Measurements from ENCODE around the gene GALNT14.

GALNT14 gene

GRCh38 chr2:31018280-31018679 lies 120.0 kb downstream of the GALNT14 start:
- DNase-seq, result no peak
- H2AK5ac ChIP-seq (ENCODE audit: low read length, severe bottlenecking), result no peak overlapping the region
- H4K8ac ChIP-seq (ENCODE audit: low read length), result no peak overlapping the region
- H3K14ac ChIP-seq (ENCODE audit: low read length in 2 of 2), result no peak overlapping the region
- H3K4me1 ChIP-seq (ENCODE audit: control insufficient read depth, insufficient read depth, low read depth, low read length), result no peaks in the 10 kb centered on the region
- H3K4me3 ChIP-seq (ENCODE audit: insufficient read depth in 1 of 2, low read depth in 1 of 2, low read length in 2 of 2), result no peak overlapping the region
- H3K9me3 ChIP-seq (ENCODE audit: control insufficient read depth, low read length), result no peaks in the 10 kb centered on the region
- H2AFZ ChIP-seq (ENCODE audit: low read depth, low read length), result no peak overlapping the region
- H3K23ac ChIP-seq (ENCODE audit: low read length in 2 of 2), result no peak overlapping the region
- H3K27me3 ChIP-seq (ENCODE audit: control insufficient read depth in 1 of 2, insufficient read depth in 1 of 2, low read length in 2 of 2), result peaks cover 0 to 7% of the 10 kb centered on the region in 2 experiments
- H4K91ac ChIP-seq (ENCODE audit: low read length), result no peak overlapping the region
- no peak overlapping the region for H3K4me2 ChIP-seq (ENCODE audit: low read length, poor library complexity, severe bottlenecking)
- H3K4ac ChIP-seq (ENCODE audit: low read depth in 1 of 2, low read length in 2 of 2), result no peak overlapping the region
- 84% methylated on average over 6 of the region's 6 CpGs for WGBS
- H3K79me1 ChIP-seq (replicated peaks; ENCODE audit: low read length, poor library complexity, severe bottlenecking), result peaks cover 50% of the 10 kb centered on the region
- no peak overlapping the region for H2BK12ac ChIP-seq (ENCODE audit: low read length in 2 of 2)
- H2BK5ac ChIP-seq (ENCODE audit: low read depth, low read length, poor library complexity, severe bottlenecking), result no peak overlapping the region
- H3K18ac ChIP-seq (ENCODE audit: low read depth in 1 of 2, low read length in 2 of 2), result no peak overlapping the region
- H3K27ac ChIP-seq (ENCODE audit: low read length, poor library complexity, severe bottlenecking), result no peak overlapping the region
- no peak overlapping the region for H3K9ac ChIP-seq (ENCODE audit: low read length)
- H2BK15ac ChIP-seq (ENCODE audit: low read depth, poor library complexity, severe bottlenecking), result no peak overlapping the region
- no peaks in the 10 kb centered on the region for H3K36me3 ChIP-seq (ENCODE audit: control insufficient read depth in 1 of 2, insufficient read depth in 2 of 2, low read depth in 1 of 2, low read length in 2 of 2)
- H2BK120ac ChIP-seq (ENCODE audit: low read depth, low read length), result no peak overlapping the region

GRCh38 chr2:31016648-31017047 lies 121.6 kb downstream of the GALNT14 start:
- peaks cover 2% of the 10 kb centered on the region for H3K4me1 ChIP-seq (ENCODE audit: control insufficient read depth, insufficient read depth, low read depth, low read length)
- H2BK120ac ChIP-seq (ENCODE audit: low read depth, low read length), result no peak overlapping the region
- no peak overlapping the region for H2BK12ac ChIP-seq (ENCODE audit: low read length in 2 of 2)
- no peak overlapping the region for H2AFZ ChIP-seq (ENCODE audit: low read depth, low read length)
- no peak overlapping the region for H2BK15ac ChIP-seq (ENCODE audit: low read depth, poor library complexity, severe bottlenecking)
- no peaks in the 10 kb centered on the region for H3K9me3 ChIP-seq (ENCODE audit: control insufficient read depth, low read length)
- no peak overlapping the region for H4K91ac ChIP-seq (ENCODE audit: low read length)
- H3K14ac ChIP-seq (ENCODE audit: low read length in 2 of 2), result no peak overlapping the region
- H3K4ac ChIP-seq (ENCODE audit: low read depth in 1 of 2, low read length in 2 of 2), result no peak overlapping the region
- H4K8ac ChIP-seq (ENCODE audit: low read length), result no peak overlapping the region
- H3K27ac ChIP-seq (ENCODE audit: low read length, poor library complexity, severe bottlenecking), result no peak overlapping the region
- no peak for DNase-seq
- H3K79me1 ChIP-seq (replicated peaks; ENCODE audit: low read length, poor library complexity, severe bottlenecking), result peaks cover 52% of the 10 kb centered on the region
- no peak overlapping the region for H2BK5ac ChIP-seq (ENCODE audit: low read depth, low read length, poor library complexity, severe bottlenecking)
- no peak overlapping the region for H3K4me2 ChIP-seq (ENCODE audit: low read length, poor library complexity, severe bottlenecking)
- no peak overlapping the region for H3K23ac ChIP-seq (ENCODE audit: low read length in 2 of 2)
- peaks cover 0 to 19% of the 10 kb centered on the region in 2 experiments for H3K27me3 ChIP-seq (ENCODE audit: control insufficient read depth in 1 of 2, insufficient read depth in 1 of 2, low read length in 2 of 2)
- H3K4me3 ChIP-seq (ENCODE audit: insufficient read depth in 1 of 2, low read depth in 1 of 2, low read length in 2 of 2), result no peak overlapping the region
- no peaks in the 10 kb centered on the region for H3K36me3 ChIP-seq (ENCODE audit: control insufficient read depth in 1 of 2, insufficient read depth in 2 of 2, low read depth in 1 of 2, low read length in 2 of 2)
- H3K18ac ChIP-seq (ENCODE audit: low read depth in 1 of 2, low read length in 2 of 2), result no peak overlapping the region
- H3K9ac ChIP-seq (ENCODE audit: low read length), result no peak overlapping the region
- no peak overlapping the region for H2AK5ac ChIP-seq (ENCODE audit: low read length, severe bottlenecking)
- 75% methylated on average over 5 of the region's 5 CpGs for WGBS

- Histone ChIP-seq H3K14ac (ENCODE audit: low read length in 2 of 2) (no peak overlapping the region), H3K23ac (ENCODE audit: low read length in 2 of 2) (no peak overlapping the region), H3K4me2 (ENCODE audit: low read length, poor library complexity, severe bottlenecking) (no peak overlapping the region), H2BK15ac (ENCODE audit: low read depth, poor library complexity, severe bottlenecking) (no peak overlapping the region), H3K27ac (ENCODE audit: low read length, poor library complexity, severe bottlenecking) (no peak overlapping the region), H3K79me1 (replicated peaks; ENCODE audit: low read length, poor library complexity, severe bottlenecking) (peaks cover 51% of the 10 kb centered on the region), H3K36me3 (ENCODE audit: control insufficient read depth in 1 of 2, insufficient read depth in 2 of 2, low read depth in 1 of 2, low read length in 2 of 2) (no peaks in the 10 kb centered on the region), H3K27me3 (ENCODE audit: control insufficient read depth in 1 of 2, insufficient read depth in 1 of 2, low read length in 2 of 2) (peaks cover 0 to 29% of the 10 kb centered on the region in 2 experiments), H2BK5ac (ENCODE audit: low read depth, low read length, poor library complexity, severe bottlenecking) (no peak overlapping the region), H3K4me3 (ENCODE audit: insufficient read depth in 1 of 2, low read depth in 1 of 2, low read length in 2 of 2) (no peak overlapping the region), H3K4me1 (ENCODE audit: control insufficient read depth, insufficient read depth, low read depth, low read length) (peaks cover 6% of the 10 kb centered on the region), H2AFZ (ENCODE audit: low read depth, low read length) (no peak overlapping the region), H3K18ac (ENCODE audit: low read depth in 1 of 2, low read length in 2 of 2) (no peak overlapping the region), H4K8ac (ENCODE audit: low read length) (no peak overlapping the region), H2BK120ac (ENCODE audit: low read depth, low read length) (no peak overlapping the region), H3K9me3 (ENCODE audit: control insufficient read depth, low read length) (no peaks in the 10 kb centered on the region), H3K4ac (ENCODE audit: low read depth in 1 of 2, low read length in 2 of 2) (no peak overlapping the region), H4K91ac (ENCODE audit: low read length) (no peak overlapping the region), H2AK5ac (ENCODE audit: low read length, severe bottlenecking) (no peak overlapping the region), H3K9ac (ENCODE audit: low read length) (no peak overlapping the region), H2BK12ac (ENCODE audit: low read length in 2 of 2) (no peak overlapping the region)
- WGBS, result 80% methylated on average over 2 of the region's 4 CpGs
- DNase-seq, result no peak
Measured at GRCh38 chr2:31014516-31014915, 123.7 kb downstream of the GALNT14 start.

- no peak overlapping the region for H3K27ac ChIP-seq (ENCODE audit: low read length, poor library complexity, severe bottlenecking)
- H3K27me3 ChIP-seq (ENCODE audit: control insufficient read depth in 1 of 2, insufficient read depth in 1 of 2, low read length in 2 of 2), result peaks cover 0 to 37% of the 10 kb centered on the region in 2 experiments
- no peak overlapping the region for H4K8ac ChIP-seq (ENCODE audit: low read length)
- no peak overlapping the region for H3K4me3 ChIP-seq (ENCODE audit: insufficient read depth in 1 of 2, low read depth in 1 of 2, low read length in 2 of 2)
- no peak overlapping the region for H3K18ac ChIP-seq (ENCODE audit: low read depth in 1 of 2, low read length in 2 of 2)
- H2BK15ac ChIP-seq (ENCODE audit: low read depth, poor library complexity, severe bottlenecking), result no peak overlapping the region
- H3K9me3 ChIP-seq (ENCODE audit: control insufficient read depth, low read length), result no peaks in the 10 kb centered on the region
- no peak overlapping the region for H2BK12ac ChIP-seq (ENCODE audit: low read length in 2 of 2)
- no peak for DNase-seq
- H2BK5ac ChIP-seq (ENCODE audit: low read depth, low read length, poor library complexity, severe bottlenecking), result no peak overlapping the region
- WGBS, result 83% methylated on average over 8 of the region's 8 CpGs
- H2AK5ac ChIP-seq (ENCODE audit: low read length, severe bottlenecking), result no peak overlapping the region
- no peak overlapping the region for H3K23ac ChIP-seq (ENCODE audit: low read length in 2 of 2)
- peaks cover 55% of the 10 kb centered on the region for H3K79me1 ChIP-seq (replicated peaks; ENCODE audit: low read length, poor library complexity, severe bottlenecking)
- peaks cover 9% of the 10 kb centered on the region for H3K4me1 ChIP-seq (ENCODE audit: control insufficient read depth, insufficient read depth, low read depth, low read length)
- H4K91ac ChIP-seq (ENCODE audit: low read length), result no peak overlapping the region
- no peak overlapping the region for H3K4me2 ChIP-seq (ENCODE audit: low read length, poor library complexity, severe bottlenecking)
- no peaks in the 10 kb centered on the region for H3K36me3 ChIP-seq (ENCODE audit: control insufficient read depth in 1 of 2, insufficient read depth in 2 of 2, low read depth in 1 of 2, low read length in 2 of 2)
- no peak overlapping the region for H2AFZ ChIP-seq (ENCODE audit: low read depth, low read length)
- no peak overlapping the region for H2BK120ac ChIP-seq (ENCODE audit: low read depth, low read length)
- no peak overlapping the region for H3K9ac ChIP-seq (ENCODE audit: low read length)
- H3K14ac ChIP-seq (ENCODE audit: low read length in 2 of 2), result no peak overlapping the region
- no peak overlapping the region for H3K4ac ChIP-seq (ENCODE audit: low read depth in 1 of 2, low read length in 2 of 2)
Measured at GRCh38 chr2:31013301-31013700, 124.9 kb downstream of the GALNT14 start.

Data from mesenchymal stem cell (in vitro differentiated cells and primary cell).